Breast epithelium (tissue), 4 donors: ENCODE measurements around the gene ARL9. TPM values are rescaled to one million over a fixed set of nuclear protein-coding genes. Genes with fewer than 3 reads are reported as not detected.

Source experiments
- DNase-seq, 2 donors: peaks; one replicate each; pipeline ENCODE4 v3.0.0-alpha.2; 2019; ENCODE audit warnings: low spot score in 2 of 2
- H3K27ac ChIP-seq, 2 donors: fragments of 200-600 bp; sonication (generic) in 1 of 2; one replicate each; pipeline ENCODE4 v1.5.1; 2016 to 2019; ENCODE audit warnings: mild to moderate bottlenecking in 1 of 2
- H3K27me3 ChIP-seq, 2 donors: fragments of 200-600 bp; sonication (generic) in 1 of 2; one replicate each; pipeline versions ENCODE4 v1.5.1 to v1.6.0; 2017 to 2019; ENCODE audit warnings: control low read depth in 1 of 2, mild to moderate bottlenecking in 1 of 2
- H3K36me3 ChIP-seq: fragments of 200-600 bp; one replicate; pipeline ENCODE4 v1.5.1; 2019
- H3K4me1 ChIP-seq, 2 donors: fragments of 200-600 bp; sonication (generic); one replicate each; pipeline ENCODE4 v1.5.1; 2016 to 2019; ENCODE audit warnings: control low read depth in 1 of 2
- H3K4me3 ChIP-seq, 3 donors: fragments of 200-600 bp; sonication (generic); 1 replicate in 2 of 3; 2 replicates in 1 of 3; pipeline ENCODE4 v1.5.1; 2016 to 2019; ENCODE audit warnings: mild to moderate bottlenecking in 3 of 3, moderate library complexity in 2 of 3
- H3K9me3 ChIP-seq, 2 donors: fragments of 200-600 bp; sonication (generic) in 1 of 2; one replicate each; pipeline ENCODE4 v1.5.1; 2016 to 2019; ENCODE audit warnings: control low read depth in 1 of 2
- CTCF ChIP-seq, 3 donors: fragments of 450-650 bp; IDR thresholded peaks; one replicate each; pipeline ENCODE4 v1.5.1; 2016 to 2017; ENCODE audit warnings: antibody characterized with exemption in 3 of 3, mild to moderate bottlenecking in 3 of 3, moderate library complexity in 3 of 3
- POLR2A ChIP-seq: fragments of 450-650 bp; IDR thresholded peaks from one replicate; pipeline ENCODE4 v1.6.1; 2016; ENCODE audit warnings: antibody characterized with exemption, mild to moderate bottlenecking, moderate library complexity
- POLR2AphosphoS5 ChIP-seq, 3 donors: sonication (generic); formaldehyde crosslinking; IDR thresholded peaks; one replicate each; pipeline ENCODE4 v1.6.1; 2017; ENCODE audit warnings: antibody characterized with exemption in 3 of 3
- intact Hi-C: fragments of 100-400 bp; cut with DNase I; formaldehyde crosslinking; loops from one replicate; pipeline ENCODE4 v1.15.1; 2023; ENCODE audit warnings: low total_unique reads
- total RNA-seq, 3 donors: library from RNA; depleted of rRNA; stranded (reverse); fragments of >200 nt; gene quantifications; one replicate each; pipeline ENCODE4 v1.1.0, GENCODE V29; 2016

ARL9 gene
- total RNA-seq, 3 donors from 2014 or later, result not detected

GRCh38 chr4:56531823-56532222 lies 26.2 kb downstream of the ARL9 start:
- H3K9me3 ChIP-seq, result no peaks in the 10 kb centered on the region
- H3K27ac ChIP-seq, result no peak overlapping the region
- no peak overlapping the region for H3K4me3 ChIP-seq
- no peak for TF ChIP-seq POLR2AphosphoS5 (IDR thresholded peaks at IDR 0.05)
- TF ChIP-seq CTCF (IDR thresholded peaks at IDR 0.05), result no peak
- TF ChIP-seq POLR2A, result no peak
- H3K36me3 ChIP-seq, result no peaks in the 10 kb centered on the region
- intact Hi-C loops, result no loop called here
- no peaks in the 10 kb centered on the region for H3K27me3 ChIP-seq
- no peaks in the 10 kb centered on the region for H3K4me1 ChIP-seq
- DNase-seq, result no peak

GRCh38 chr4:56532239-56532638 lies 26.6 kb downstream of the ARL9 start:
- intact Hi-C loops, result no loop called here
- no peak for TF ChIP-seq POLR2A
- TF ChIP-seq POLR2AphosphoS5 (IDR thresholded peaks at IDR 0.05), result no peak
- no peak for TF ChIP-seq CTCF (IDR thresholded peaks at IDR 0.05)
- H3K4me3 ChIP-seq, result no peak overlapping the region

GRCh38 chr4:56535915-56536314 lies 30.3 kb downstream of the ARL9 start:
- H3K4me3 ChIP-seq, result no peak overlapping the region
- no peak for TF ChIP-seq CTCF (IDR thresholded peaks at IDR 0.05)
- no peak for TF ChIP-seq POLR2AphosphoS5 (IDR thresholded peaks at IDR 0.05)
- no peak for TF ChIP-seq POLR2A
- no peaks in the 10 kb centered on the region for H3K36me3 ChIP-seq
- no peak for DNase-seq
- H3K4me1 ChIP-seq, result no peaks in the 10 kb centered on the region
- intact Hi-C loops, result no loop called here
- H3K27me3 ChIP-seq, result no peaks in the 10 kb centered on the region
- H3K9me3 ChIP-seq, result no peaks in the 10 kb centered on the region
- H3K27ac ChIP-seq, result no peak overlapping the region

More at GRCh38 chr4:56532239-56532638, 26.6 kb downstream of the ARL9 start:
- Histone ChIP-seq H3K36me3 (no peaks in the 10 kb centered on the region), H3K27ac (no peak overlapping the region), H3K9me3 (no peaks in the 10 kb centered on the region), H3K4me1 (no peaks in the 10 kb centered on the region), H3K27me3 (no peaks in the 10 kb centered on the region)
- no peak for DNase-seq

- no peak overlapping the region for H3K4me3 ChIP-seq
- no peaks in the 10 kb centered on the region for H3K4me1 ChIP-seq
- DNase-seq, result no peak
- intact Hi-C loops, result no loop called here
- no peaks in the 10 kb centered on the region for H3K36me3 ChIP-seq
- no peaks in the 10 kb centered on the region for H3K9me3 ChIP-seq
- no peak for TF ChIP-seq POLR2A
- TF ChIP-seq POLR2AphosphoS5 (IDR thresholded peaks at IDR 0.05), result no peak
- no peak for TF ChIP-seq CTCF (IDR thresholded peaks at IDR 0.05)
- no peaks in the 10 kb centered on the region for H3K27me3 ChIP-seq
- H3K27ac ChIP-seq, result no peak overlapping the region
These were observed 31.6 kb downstream of the ARL9 start for GRCh38 chr4:56537147-56537546.

- intact Hi-C loops, result loop anchor here (10.0 kb wide), 1 partner anchor 106 kb away; the partner anchor contains the start of genes PAICS and PPAT
- H3K4me3 ChIP-seq, result no peak overlapping the region
- H3K4me1 ChIP-seq, result no peaks in the 10 kb centered on the region
- no peaks in the 10 kb centered on the region for H3K36me3 ChIP-seq
- no peaks in the 10 kb centered on the region for H3K27me3 ChIP-seq
- H3K27ac ChIP-seq, result no peak overlapping the region
- TF ChIP-seq CTCF (IDR thresholded peaks at IDR 0.05) (no peak), POLR2A (no peak), POLR2AphosphoS5 (IDR thresholded peaks at IDR 0.05) (no peak)
- DNase-seq, result no peak
- H3K9me3 ChIP-seq, result no peaks in the 10 kb centered on the region
These were observed 35.2 kb downstream of the ARL9 start for GRCh38 chr4:56540826-56541225.
